SK-N-SH treated with all-trans-retinoic acid at 6 μM for 48 hours (cell line): ENCODE results near the gene AFAP1.

Source experiments
- ARNTL ChIP-seq: fragments of 450-650 bp; formaldehyde crosslinking; IDR thresholded peaks from 2 replicates; pipeline ENCODE4 v1.5.0; 2020; ENCODE audit warnings: low read depth, mild to moderate bottlenecking, moderate library complexity, borderline replicate concordance
- CREB5 ChIP-seq: fragments of 250-450 bp; sonication (Bioruptor Pico); IDR thresholded peaks from 2 replicates; pipeline ENCODE4 v1.5.1; 2020; ENCODE audit warnings: low read depth, mild to moderate bottlenecking, moderate library complexity
- ISL1 ChIP-seq: fragments of 250-450 bp; sonication (Bioruptor Pico); IDR thresholded peaks from 2 replicates; pipeline ENCODE4 v2.1.2; 2022; ENCODE audit warnings: mild to moderate bottlenecking, moderate library complexity
- RARB ChIP-seq: fragments of 250-450 bp; sonication (Bioruptor Pico); IDR thresholded peaks from 2 replicates; pipeline ENCODE4 v1.8.0; 2021; ENCODE audit warnings: mild to moderate bottlenecking, moderate library complexity
- TOX ChIP-seq: fragments of 250-450 bp; sonication (Bioruptor Pico); IDR thresholded peaks from 2 replicates; pipeline ENCODE4 v1.8.0; 2021; ENCODE audit warnings: mild to moderate bottlenecking, moderate library complexity, borderline replicate concordance
- TSHZ2 ChIP-seq: fragments of 250-450 bp; sonication (Bioruptor Pico); IDR thresholded peaks from 2 replicates; pipeline ENCODE4 v1.5.0; 2020; ENCODE audit warnings: mild to moderate bottlenecking, moderate library complexity
- ZFP30 ChIP-seq: fragments of 450-650 bp; formaldehyde crosslinking; IDR thresholded peaks from 2 replicates; pipeline ENCODE4 v1.5.0; 2022; ENCODE audit warnings: mild to moderate bottlenecking, moderate library complexity
- ZNF565 ChIP-seq: fragments of 450-650 bp; formaldehyde crosslinking; conservative IDR thresholded peaks from 2 replicates; pipeline ENCODE4 v1.5.0; 2020; ENCODE audit warnings: low read depth, mild to moderate bottlenecking, moderate library complexity

DNA sequence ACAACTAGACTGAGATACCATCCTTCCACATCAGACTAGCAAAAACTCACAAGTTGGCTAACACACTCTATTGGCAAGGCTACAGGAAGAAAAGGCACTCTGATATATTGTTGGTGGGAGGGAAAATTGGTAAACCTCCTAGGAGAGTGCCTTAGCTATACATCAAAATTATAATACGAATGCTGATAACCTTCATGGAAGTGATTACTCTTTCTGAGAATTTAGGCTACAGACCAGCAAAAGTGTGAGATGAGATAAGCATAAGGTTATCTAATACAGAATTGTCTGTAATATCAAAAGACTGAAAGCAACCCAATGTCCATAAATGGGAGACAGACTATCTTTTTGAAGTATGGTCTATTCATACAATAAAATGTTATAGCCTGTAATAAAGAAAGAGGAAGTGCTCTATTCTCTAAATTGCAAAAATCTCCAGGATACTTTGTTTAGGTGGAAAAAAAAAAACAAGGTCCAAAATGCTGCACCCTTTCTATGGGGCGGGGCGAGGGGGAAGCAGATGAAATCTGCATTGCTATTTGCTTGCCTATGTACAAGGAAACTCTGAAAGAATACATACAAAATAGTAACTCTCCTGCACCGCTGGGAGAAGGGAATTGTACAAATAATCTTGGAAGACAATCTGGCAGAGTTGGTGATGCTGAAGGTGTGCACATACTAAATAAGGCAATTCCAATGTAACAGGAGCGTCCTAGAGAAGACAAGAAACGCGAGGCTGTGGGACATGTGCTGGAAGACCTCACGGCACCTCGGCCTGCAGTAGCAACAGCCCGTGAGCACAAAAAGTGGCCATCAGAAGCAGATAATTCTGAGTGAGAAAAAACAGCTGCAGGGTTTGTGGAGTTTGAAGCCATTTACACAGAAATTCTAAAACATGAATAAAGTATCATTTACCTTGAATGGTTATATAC, 109.7 kb downstream of the AFAP1 start:
- TF ChIP-seq TSHZ2 (no peak), TOX (CRISPR knock-in tag) (no peak), CREB5 (CRISPR knock-in tag) (no peak), ZNF565 (CRISPR knock-in tag) (no peak), ISL1 (CRISPR knock-in tag) (no peak), ARNTL (CRISPR knock-in tag) (no peak), ZFP30 (CRISPR knock-in tag) (no peak), RARB (no peak)
